Adrenal gland (tissue), 5 donors: ENCODE results near the gene CSNK1A1L.
A peak's percentile ranks its signal among the peaks of the same experiment; 100 is the strongest.

ENCODE experiments used
- CTCF ChIP-seq, 6 experiments: fragments of 450-650 bp in 4 of 6; fragments of 200-600 bp in 2 of 6; sonication (generic) in 1 of 6; IDR thresholded peaks; 1 replicate in 5 of 6; 2 replicates in 1 of 6; pipeline versions ENCODE4 v1.5.1 to v1.8.0; 2016 to 2021; ENCODE audit warnings: antibody characterized with exemption in 6 of 6, mild to moderate bottlenecking in 2 of 6, moderate library complexity in 1 of 6
- POLR2A ChIP-seq, 2 donors: fragments of 450-650 bp; IDR thresholded peaks; one replicate each; pipeline ENCODE4 v1.6.1; 2017; ENCODE audit warnings: antibody characterized with exemption in 2 of 2, mild to moderate bottlenecking in 2 of 2, moderate library complexity in 1 of 2
- donor health status: DM: no; HTN: no; CAD: no.

- TF ChIP-seq CTCF (IDR thresholded peaks at IDR 0.05) (peak in 5 of 6 experiments; percentile 11 to 40 (median 32)), POLR2A (IDR thresholded peaks at IDR 0.05) (no peak)
Observed at GRCh38 chr13:37068962-37069361, 36.5 kb downstream of the CSNK1A1L start.
